Hepatocyte (in vitro differentiated cells): Measurements from ENCODE around the gene FUT9. TPM values are rescaled to one million over a fixed set of nuclear protein-coding genes. Genes with fewer than 3 reads are reported as not detected.

ENCODE experiments used
- DNase-seq: peaks from one replicate; pipeline ENCODE4 v3.0.0-alpha.2; 2016; ENCODE audit warnings: low spot score
- H2AFZ ChIP-seq: fragments of 200-600 bp; sonication (generic); 2 replicates; pipeline ENCODE4 v1.6.0; 2016; ENCODE audit warnings: antibody characterized with exemption, mild to moderate bottlenecking
- H3K27ac ChIP-seq: fragments of 200-600 bp; sonication (generic); 2 replicates; pipeline ENCODE4 v1.5.1; 2016; ENCODE audit warnings: mild to moderate bottlenecking
- H3K27me3 ChIP-seq: fragments of 200-600 bp; sonication (generic); 2 replicates; pipeline ENCODE4 v1.6.1; 2016
- H3K36me3 ChIP-seq: fragments of 200-600 bp; sonication (generic); replicated peaks from 2 replicates; pipeline ENCODE4 v1.5.1; 2016; ENCODE audit warnings: low read depth; ENCODE audit not compliant: insufficient read depth
- H3K4me1 ChIP-seq: fragments of 200-600 bp; sonication (generic); 2 replicates; pipeline ENCODE4 v1.5.1; 2016; ENCODE audit warnings: mild to moderate bottlenecking, moderate library complexity; ENCODE audit not compliant: insufficient read depth
- H3K4me2 ChIP-seq: fragments of 200-600 bp; sonication (generic); 2 replicates; pipeline ENCODE4 v1.6.0; 2016
- H3K4me3 ChIP-seq: fragments of 200-600 bp; sonication (generic); 2 replicates; pipeline ENCODE4 v1.5.1; 2016; ENCODE audit warnings: mild to moderate bottlenecking
- H3K79me2 ChIP-seq: fragments of 200-600 bp; sonication (generic); 2 replicates; pipeline ENCODE4 v1.6.0; 2017; ENCODE audit warnings: mild to moderate bottlenecking
- H3K9me2 ChIP-seq: fragments of 200-600 bp; sonication (generic); replicated peaks from 2 replicates; pipeline ENCODE4 v1.6.0; 2017; ENCODE audit warnings: mild to moderate bottlenecking; ENCODE audit not compliant: insufficient read depth
- H3K9me3 ChIP-seq: fragments of 200-600 bp; sonication (generic); 2 replicates; pipeline ENCODE4 v1.5.1; 2016; ENCODE audit warnings: low read depth, mild to moderate bottlenecking
- H4K20me1 ChIP-seq: fragments of 200-600 bp; sonication (generic); 2 replicates; pipeline ENCODE4 v1.6.0; 2016; ENCODE audit warnings: mild to moderate bottlenecking; ENCODE audit not compliant: insufficient read depth, poor library complexity, severe bottlenecking
- CTCF ChIP-seq: fragments of 200-600 bp; sonication (generic); IDR thresholded peaks from 2 replicates; pipeline ENCODE4 v1.5.1; 2016; ENCODE audit warnings: antibody characterized with exemption, mild to moderate bottlenecking; ENCODE audit not compliant: poor library complexity
- EZH2 ChIP-seq: fragments of 200-600 bp; sonication (generic); IDR thresholded peaks from 2 replicates; pipeline ENCODE4 v1.6.1; 2016; ENCODE audit warnings: antibody characterized with exemption, mild to moderate bottlenecking, borderline replicate concordance
- EZH2phosphoT487 ChIP-seq: fragments of 200-600 bp; sonication (generic); IDR thresholded peaks from one replicate; pipeline ENCODE4 v1.6.1; 2018; ENCODE audit warnings: antibody characterized with exemption, mild to moderate bottlenecking, low read depth, moderate library complexity; ENCODE audit not compliant: unreplicated experiment, severe bottlenecking
- WGBS: methylation state at CpG from one replicate; pipeline ENCODE4 v1.1.6; 2016; ENCODE audit warnings: low lambda C conversion rate; ENCODE audit errors: missing lambda C conversion rate; 5-methylcytosine and 5-hydroxymethylcytosine counted together
- polyA plus RNA-seq: library from polyadenylated mRNA; unstranded; fragments of >200 nt; fragmentation: Nextera tagmentation; extraction: Ambion mirVana; gene quantifications from 2 replicates; pipeline ENCODE4 v1.2.1, GENCODE V29; 2016
- total RNA-seq: library from RNA; depleted of rRNA; stranded (reverse); fragments of >200 nt; gene quantifications from 2 replicates; pipeline ENCODE4 v1.2.3, GENCODE V29; 2014

Gene FUT9
- total and polyA plus RNA-seq, 2 experiments from 2014 or later: 0.24 to 0.87 TPM

GRCh38 chr6:96001891-96002575 is 13.7 kb upstream of the FUT9 start:
- Histone ChIP-seq H3K4me2 (no peak overlapping the region), H3K79me2 (no peaks in the 10 kb centered on the region), H3K9me2 (no peaks in the 10 kb centered on the region), H3K4me3 (no peak overlapping the region), H2AFZ (no peak overlapping the region), H3K4me1 (no peaks in the 10 kb centered on the region), H3K36me3 (no peaks in the 10 kb centered on the region), H4K20me1 (no peaks in the 10 kb centered on the region), H3K27ac (no peak overlapping the region), H3K27me3 (no peaks in the 10 kb centered on the region), H3K9me3 (no peaks in the 10 kb centered on the region)
- TF ChIP-seq EZH2 (no peak), EZH2phosphoT487 (no peak), CTCF (no peak)
- DNase-seq: no peak
- 86% methylated on average over 8 of the region's 8 CpGs for WGBS

GRCh38 chr6:96002576-96002910 is 13.2 kb upstream of the FUT9 start:
- Histone ChIP-seq H3K36me3 (no peaks in the 10 kb centered on the region), H3K79me2 (no peaks in the 10 kb centered on the region), H3K4me1 (no peaks in the 10 kb centered on the region), H3K9me2 (no peaks in the 10 kb centered on the region), H2AFZ (no peak overlapping the region), H3K27me3 (no peaks in the 10 kb centered on the region), H3K4me2 (no peak overlapping the region), H3K27ac (no peak overlapping the region), H3K9me3 (no peaks in the 10 kb centered on the region), H3K4me3 (no peak overlapping the region), H4K20me1 (no peaks in the 10 kb centered on the region)
- no peak for DNase-seq
- TF ChIP-seq EZH2: no peak
- TF ChIP-seq EZH2phosphoT487: no peak
- no peak for TF ChIP-seq CTCF
- WGBS: 94% methylated on average over 3 of the region's 3 CpGs

GRCh38 chr6:96002912-96003311 is 12.9 kb upstream of the FUT9 start:
- Histone ChIP-seq H3K27me3 (no peaks in the 10 kb centered on the region), H3K4me1 (no peaks in the 10 kb centered on the region), H3K9me2 (no peaks in the 10 kb centered on the region), H2AFZ (no peak overlapping the region), H3K4me2 (no peak overlapping the region), H3K79me2 (no peaks in the 10 kb centered on the region), H3K27ac (no peak overlapping the region), H3K9me3 (no peaks in the 10 kb centered on the region), H3K4me3 (no peak overlapping the region), H3K36me3 (no peaks in the 10 kb centered on the region), H4K20me1 (no peaks in the 10 kb centered on the region)
- WGBS: 88% methylated on average over 5 of the region's 5 CpGs
- TF ChIP-seq CTCF (no peak), EZH2phosphoT487 (no peak), EZH2 (no peak)
- DNase-seq: no peak

GRCh38 chr6:96007663-96008062 is 8.1 kb upstream of the FUT9 start:
- H4K20me1 ChIP-seq: no peaks in the 10 kb centered on the region

More at GRCh38 chr6:96007663-96008062, 8.1 kb upstream of the FUT9 start:
- H3K79me2 ChIP-seq: no peaks in the 10 kb centered on the region
- H3K9me2 ChIP-seq: no peaks in the 10 kb centered on the region
- no peak overlapping the region for H3K4me3 ChIP-seq
- no peaks in the 10 kb centered on the region for H3K36me3 ChIP-seq
- no peak for TF ChIP-seq EZH2phosphoT487
- TF ChIP-seq CTCF: no peak
- TF ChIP-seq EZH2: no peak
- 35% methylated on average over 2 of the region's 2 CpGs for WGBS
- no peaks in the 10 kb centered on the region for H3K27me3 ChIP-seq
- no peaks in the 10 kb centered on the region for H3K4me1 ChIP-seq
- H3K4me2 ChIP-seq: peak overlapping the region; percentile 26
- no peak overlapping the region for H3K27ac ChIP-seq
- no peaks in the 10 kb centered on the region for H3K9me3 ChIP-seq
- no peak overlapping the region for H2AFZ ChIP-seq
- DNase-seq: no peak
